ENCODE measurements around the gene EMILIN2. TPM values are rescaled to one million over a fixed set of nuclear protein-coding genes. Genes with fewer than 3 reads are reported as not detected.

EMILIN2 gene
- total and polyA plus RNA-seq, 2 of the 8 experiments (the other 6 are each of a cell fraction or from before 2014, with no cell fraction given) = 6.0 to 7.5 TPM

DNA sequence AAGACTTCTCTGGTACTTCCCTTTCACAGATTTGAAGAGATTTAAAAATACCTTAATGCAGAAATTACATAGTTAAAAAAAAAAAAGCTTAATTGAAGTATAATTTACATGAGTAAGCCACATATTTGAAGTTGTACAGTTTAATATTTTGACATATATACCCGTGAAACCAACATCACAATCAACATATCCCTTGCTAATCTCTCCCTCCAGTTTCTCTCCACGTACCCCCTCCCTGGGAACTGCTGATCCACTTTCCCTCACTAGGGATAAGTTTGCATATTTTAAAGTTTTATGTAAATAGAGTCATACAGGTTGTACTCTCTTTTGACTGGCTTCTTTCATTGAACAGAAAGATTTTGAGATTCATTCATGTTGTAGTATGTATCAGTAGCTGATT, 22.4 kb downstream of the EMILIN2 start:
- H3K79me2 ChIP-seq (ENCODE audit: control insufficient read depth in 1 of 2, insufficient read depth in 2 of 2, low read length in 2 of 2) = no peaks in the 10 kb centered on the region
- H3K56ac ChIP-seq (replicated peaks; ENCODE audit: insufficient read length, low read depth, low read length) = no peak overlapping the region
- H3K23me2 ChIP-seq (ENCODE audit: low read depth, low read length) = no peaks in the 10 kb centered on the region
- POLR2A ChIA-PET (ENCODE audit: partially characterized antibody) = no interaction called here
- no peak overlapping the region for H2BK20ac ChIP-seq (ENCODE audit: low read length)
- H2BK15ac ChIP-seq (ENCODE audit: low read length) = no peak overlapping the region
- no peak overlapping the region for H4K5ac ChIP-seq (ENCODE audit: insufficient read length, low read depth, low read length)
- H2AFZ ChIP-seq (ENCODE audit: low read length) = no peak overlapping the region
- no peak overlapping the region for H3K4me2 ChIP-seq (ENCODE audit: insufficient read depth in 1 of 2, low read depth in 2 of 2, low read length in 2 of 2)
- H4K91ac ChIP-seq (replicated peaks; ENCODE audit: insufficient read length, low read length) = no peak overlapping the region
- H4K20me1 ChIP-seq (replicated peaks in 1 of 2; ENCODE audit: control insufficient read depth in 1 of 2, insufficient read depth in 2 of 2, low read length in 2 of 2) = no peaks in the 10 kb centered on the region
- FAIRE-seq = no peak
- no peak for DNase-seq (ENCODE audit: low read depth in 1 of 2, low spot score in 2 of 2)
- H4K8ac ChIP-seq (ENCODE audit: extremely low read depth, insufficient read depth, low read length) = no peak overlapping the region
- H3K9ac ChIP-seq (replicated peaks in 1 of 4; ENCODE audit: extremely low read depth in 1 of 4, low read depth in 3 of 4, low read length in 3 of 4) = no peak overlapping the region
- no peaks in the 10 kb centered on the region for H3K4me1 ChIP-seq (replicated peaks in 1 of 4; ENCODE audit: control insufficient read depth in 3 of 4, insufficient read depth in 4 of 4, low read length in 3 of 4)
- no peak overlapping the region for H3K18ac ChIP-seq (ENCODE audit: extremely low read depth, low read length)
- 78% methylated on average over 2 of the region's 2 CpGs; no CpG with 5 or more reads in 1 of the 2 experiments for WGBS, 2 experiments (ENCODE audit: extremely low coverage in 1 of 2, insufficient coverage in 1 of 2, insufficient read length in 1 of 2, insufficient replicate concordance in 2 of 2, low coverage in 1 of 2, low lambda C conversion rate in 2 of 2, missing lambda C conversion rate in 1 of 2)
- H3K27me3 ChIP-seq (replicated peaks in 1 of 4; ENCODE audit: control insufficient read depth in 3 of 4, extremely low read depth in 1 of 4, insufficient read depth in 3 of 4, low read length in 3 of 4) = no peaks in the 10 kb centered on the region
- H2BK120ac ChIP-seq (replicated peaks; ENCODE audit: low read depth, low read length) = no peak overlapping the region
- no peaks in the 10 kb centered on the region for H3K79me1 ChIP-seq (ENCODE audit: low read depth, low read length)
- CTCF ChIA-PET (ENCODE audit: partially characterized antibody) = no interaction called here
- H3K4ac ChIP-seq (replicated peaks; ENCODE audit: insufficient read length, low read depth, low read length) = no peak overlapping the region
- H2AK5ac ChIP-seq (ENCODE audit: low read depth, low read length) = no peak overlapping the region
- H3K9me3 ChIP-seq (ENCODE audit: insufficient read depth in 2 of 2, low read depth in 1 of 2, low read length in 1 of 2) = peaks cover 0 to 15% of the 10 kb centered on the region in 2 experiments; a peak in 1 of 4 replicates
- no peak overlapping the region for H3K27ac ChIP-seq (ENCODE audit: low read depth, low read length)
- TF ChIP-seq RNF2 (IDR thresholded peaks at IDR 0.05; ENCODE audit: borderline replicate concordance, low read depth, low read length, missing control alignments, poor library complexity, severe bottlenecking) (no peak), HDAC2 (IDR thresholded peaks at IDR 0.05; ENCODE audit: borderline replicate concordance in 1 of 2, low read depth in 2 of 2, low read length in 2 of 2) (no peak), GABPA (IDR thresholded peaks at IDR 0.05; ENCODE audit: borderline replicate concordance, insufficient read depth, low read length) (no peak), YY1 (IDR thresholded peaks at IDR 0.05; ENCODE audit: low read depth, low read length) (no peak), TCF12 (IDR thresholded peaks at IDR 0.05; ENCODE audit: low read depth, low read length) (no peak), SUZ12 (IDR thresholded peaks at IDR 0.05; ENCODE audit: low read length) (no peak), TAF7 (optimal IDR thresholded peaks at IDR 0.05; ENCODE audit: borderline replicate concordance, low read depth, low read length) (no peak), POLR2A (IDR thresholded peaks at IDR 0.05; ENCODE audit: control extremely low read depth in 1 of 2, low read depth in 2 of 2, low read length in 2 of 2) (no peak), SP4 (IDR thresholded peaks at IDR 0.05; ENCODE audit: low read length) (no peak)
- H3K4me3 ChIP-seq (ENCODE audit: extremely low read depth in 1 of 4, insufficient read depth in 2 of 4, low read depth in 3 of 4, low read length in 4 of 4) = no peak overlapping the region
- H2BK5ac ChIP-seq (ENCODE audit: low read depth, low read length) = no peak overlapping the region
- no peaks in the 10 kb centered on the region for H3K36me3 ChIP-seq (ENCODE audit: control insufficient read depth in 2 of 4, insufficient read depth in 4 of 4, low read length in 3 of 4)
- no peak overlapping the region for H3K23ac ChIP-seq (ENCODE audit: insufficient read length)
- no peak overlapping the region for H3K14ac ChIP-seq (ENCODE audit: insufficient read length)
- H2BK12ac ChIP-seq (ENCODE audit: low read depth, low read length) = no peak overlapping the region
